Stromal cell of bone marrow (primary cell): ENCODE measurements around the gene TCHP.
A peak's percentile ranks its signal among the peaks of the same experiment; 100 is the strongest.

ENCODE experiments used
- DNase-seq: peaks from one replicate; pipeline ENCODE4 v3.0.0-alpha.2; 2012; ENCODE audit warnings: low read depth

TCHP gene

DNA sequence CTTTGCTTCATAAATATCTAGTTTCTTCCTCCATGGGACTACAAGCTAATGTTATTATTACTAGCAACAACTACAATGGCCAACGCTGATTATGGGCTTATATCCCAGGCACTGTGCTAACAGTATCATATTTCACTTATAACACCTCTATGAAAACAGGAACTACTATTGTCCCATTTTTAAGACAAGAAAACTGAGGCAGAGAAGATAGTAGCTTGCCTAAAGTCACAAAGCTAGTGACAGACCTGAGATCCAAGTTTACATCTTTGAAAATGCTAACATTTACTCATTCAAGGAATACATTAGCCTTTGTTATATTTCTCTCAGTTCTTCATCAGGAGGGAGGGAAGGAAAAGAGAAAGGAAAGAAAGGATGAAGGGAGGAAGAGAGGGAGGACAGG lies 63.3 kb downstream of the TCHP start:
- DNase-seq, result no peak

DNA sequence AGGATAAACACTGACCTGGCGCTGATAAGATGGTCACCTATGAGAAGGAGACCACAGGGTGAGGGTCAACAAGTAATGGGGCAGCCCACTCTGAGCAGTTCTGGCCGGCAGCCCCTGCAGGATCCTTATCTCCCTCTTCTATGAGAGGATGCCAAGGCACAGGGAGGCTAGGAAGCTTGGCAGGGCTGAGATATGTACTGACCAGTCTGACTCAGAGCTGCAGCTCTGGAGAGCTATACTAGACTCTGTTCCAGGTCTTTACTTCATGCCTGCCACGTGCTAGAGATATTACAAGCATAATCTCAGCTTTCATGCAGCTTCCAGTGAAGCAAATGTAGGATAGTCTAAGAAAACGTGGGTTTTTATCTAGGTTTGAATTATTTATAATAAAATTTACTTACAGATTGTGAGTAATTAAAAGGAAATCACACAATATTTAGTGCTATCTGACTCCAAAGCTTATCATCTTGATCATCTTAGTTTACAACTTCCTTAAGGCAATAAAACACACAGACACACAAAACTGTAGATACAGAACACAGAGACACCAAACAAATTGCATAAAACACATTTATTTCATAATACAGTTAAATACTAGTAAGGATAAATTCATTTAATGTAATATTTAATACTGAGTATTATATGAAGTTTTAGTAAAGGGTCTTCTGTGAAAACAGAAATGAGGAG lies 63.8 kb downstream of the TCHP start:
- peak; percentile 24 for DNase-seq

GRCh38 chr12:109966546-109966945 lies 66.5 kb downstream of the TCHP start:
- no peak for DNase-seq

- DNase-seq, result no peak
These were observed 67.4 kb downstream of the TCHP start for GRCh38 chr12:109967383-109968031.
